HFF-Myc (cell line): ENCODE results near the gene YPEL3.

ENCODE experiments used
- DNase-seq: peaks from one replicate; pipeline ENCODE4 v3.0.0-alpha.2; 2011; ENCODE audit warnings: low read depth; ENCODE audit errors: extremely low read depth
- H3K4me3 ChIP-seq: replicated peaks from 2 replicates; pipeline ENCODE4 v1.5.1; 2011; ENCODE audit warnings: low read depth, mild to moderate bottlenecking, control low read depth, low read length
- TF ChIP-seq, protein P1 (sequence below): IDR thresholded peaks from 2 replicates; pipeline ENCODE4 v1.5.1; 2012; ENCODE audit warnings: mild to moderate bottlenecking, low read depth, low read length, control low read depth; ENCODE audit errors: missing control alignments

The YPEL3 gene

GRCh38 chr16:30077656-30078055 lies 18.4 kb downstream of the YPEL3 start:
- TF ChIP-seq, protein P1, sequence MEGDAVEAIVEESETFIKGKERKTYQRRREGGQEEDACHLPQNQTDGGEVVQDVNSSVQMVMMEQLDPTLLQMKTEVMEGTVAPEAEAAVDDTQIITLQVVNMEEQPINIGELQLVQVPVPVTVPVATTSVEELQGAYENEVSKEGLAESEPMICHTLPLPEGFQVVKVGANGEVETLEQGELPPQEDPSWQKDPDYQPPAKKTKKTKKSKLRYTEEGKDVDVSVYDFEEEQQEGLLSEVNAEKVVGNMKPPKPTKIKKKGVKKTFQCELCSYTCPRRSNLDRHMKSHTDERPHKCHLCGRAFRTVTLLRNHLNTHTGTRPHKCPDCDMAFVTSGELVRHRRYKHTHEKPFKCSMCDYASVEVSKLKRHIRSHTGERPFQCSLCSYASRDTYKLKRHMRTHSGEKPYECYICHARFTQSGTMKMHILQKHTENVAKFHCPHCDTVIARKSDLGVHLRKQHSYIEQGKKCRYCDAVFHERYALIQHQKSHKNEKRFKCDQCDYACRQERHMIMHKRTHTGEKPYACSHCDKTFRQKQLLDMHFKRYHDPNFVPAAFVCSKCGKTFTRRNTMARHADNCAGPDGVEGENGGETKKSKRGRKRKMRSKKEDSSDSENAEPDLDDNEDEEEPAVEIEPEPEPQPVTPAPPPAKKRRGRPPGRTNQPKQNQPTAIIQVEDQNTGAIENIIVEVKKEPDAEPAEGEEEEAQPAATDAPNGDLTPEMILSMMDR = no peak
- no peak for DNase-seq
- peak overlapping the region; percentile 92 for H3K4me3 ChIP-seq

DNA sequence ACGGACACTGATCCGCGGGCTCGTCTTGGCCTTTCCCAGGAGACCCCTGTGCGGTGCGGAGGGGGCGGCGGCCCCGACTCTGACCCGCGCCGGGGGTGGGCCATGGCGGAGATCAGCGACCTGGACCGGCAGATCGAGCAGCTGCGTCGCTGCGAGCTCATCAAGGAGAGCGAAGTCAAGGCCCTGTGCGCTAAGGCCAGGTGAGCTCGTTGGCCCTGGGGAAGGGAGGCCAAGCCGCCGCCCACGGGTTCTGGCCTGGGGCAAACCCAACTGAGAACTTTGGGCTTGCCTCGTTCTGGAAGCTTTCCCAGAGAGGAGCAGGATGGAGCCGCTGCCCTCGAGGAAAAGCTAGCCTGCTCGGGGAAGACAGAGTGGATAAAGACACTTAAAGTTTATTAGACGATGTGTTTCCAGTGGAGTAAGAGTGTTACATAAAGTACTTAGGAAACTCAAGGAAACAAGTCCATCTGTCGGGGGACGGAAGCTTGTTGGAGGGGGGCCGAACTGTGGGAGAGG lies 19.7 kb downstream of the YPEL3 start:
- no peak for DNase-seq
- peak overlapping the region; percentile 92 for H3K4me3 ChIP-seq
- TF ChIP-seq, protein P1 = no peak

- TF ChIP-seq, protein P1 = no peak
These were observed 20.3 kb downstream of the YPEL3 start, which contains the start of gene PPP4C for GRCh38 chr16:30075503-30076275. PPP4C (plus strand) TSS chr16:30075994; CDS start chr16:30076378, 384 bp downstream.

GRCh38 chr16:30070490-30070889 lies 25.5 kb downstream of the YPEL3 start:
- DNase-seq = no peak
- no peak overlapping the region for H3K4me3 ChIP-seq
- TF ChIP-seq, protein P1 = no peak

More at GRCh38 chr16:30075503-30076275, 20.3 kb downstream of the YPEL3 start, which contains the start of gene PPP4C:
- no peak for DNase-seq
- H3K4me3 ChIP-seq = peak within 1 kb of the TSS; percentile 92

DNA sequence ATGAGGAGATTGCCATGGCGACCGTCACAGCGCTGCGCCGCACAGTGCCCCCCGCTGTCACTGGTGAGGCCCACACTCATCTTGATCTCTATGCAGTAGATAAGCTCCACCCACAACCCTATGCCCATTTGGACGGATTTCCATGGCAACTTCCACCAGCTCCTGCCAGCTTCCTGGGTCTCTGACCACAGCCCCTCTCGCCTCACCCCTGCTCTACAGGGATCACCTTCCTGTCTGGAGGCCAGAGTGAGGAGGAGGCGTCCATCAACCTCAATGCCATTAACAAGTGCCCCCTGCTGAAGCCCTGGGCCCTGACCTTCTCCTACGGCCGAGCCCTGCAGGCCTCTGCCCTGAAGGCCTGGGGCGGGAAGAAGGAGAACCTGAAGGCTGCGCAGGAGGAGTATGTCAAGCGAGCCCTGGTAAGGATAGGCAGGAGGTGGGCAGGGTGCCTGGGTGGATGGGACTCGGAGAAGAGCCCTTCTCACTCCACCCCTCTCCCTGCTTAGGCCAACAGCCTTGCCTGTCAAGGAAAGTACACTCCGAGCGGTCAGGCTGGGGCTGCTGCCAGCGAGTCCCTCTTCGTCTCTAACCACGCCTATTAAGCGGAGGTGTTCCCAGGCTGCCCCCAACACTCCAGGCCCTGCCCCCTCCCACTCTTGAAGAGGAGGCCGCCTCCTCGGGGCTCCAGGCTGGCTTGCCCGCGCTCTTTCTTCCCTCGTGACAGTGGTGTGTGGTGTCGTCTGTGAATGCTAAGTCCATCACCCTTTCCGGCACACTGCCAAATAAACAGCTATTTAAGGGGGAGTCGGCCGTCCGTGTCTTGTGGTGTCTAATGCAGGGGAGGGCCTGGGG lies 26.2 kb downstream of the YPEL3 start:
- TF ChIP-seq, protein P1 = no peak
- peak overlapping the region; percentile 9; the same call in 1 of the 2 replicates for H3K4me3 ChIP-seq
- DNase-seq = no peak

- peak overlapping the region; percentile 9 for H3K4me3 ChIP-seq
- TF ChIP-seq, protein P1 = peak; percentile 56
- DNase-seq = no peak
These were observed 27.0 kb downstream of the YPEL3 start for GRCh38 chr16:30068750-30069610.
